HG03439 (cell line): ENCODE measurements around the gene SPATA6.
"Not testable (repeated sequence)": the region's sequence is repeated elsewhere in the genome, so short reads cannot be mapped to it uniquely, and the experiment has no call there.

ENCODE experiments used
- ATAC-seq: cut with Tn5 transposase; IDR thresholded peaks from one replicate; pipeline ENCODE4 v1.9.1; 2021; ENCODE audit warnings: mild to moderate bottlenecking, moderate library complexity; ENCODE audit not compliant: unreplicated experiment

SPATA6 gene

GRCh38 chr1:48471691-48472576 lies at the start of gene SPATA6:
Gene SPATA6 (minus strand): TSS chr1:48472204. CDS start chr1:48472008, 196 bp downstream.
- ATAC-seq = peak; percentile 99

GRCh38 chr1:48519896-48520295 lies 47.9 kb upstream of the SPATA6 start:
- ATAC-seq = not testable (repeated sequence)

GRCh38 chr1:48506870-48507269 lies 34.9 kb upstream of the SPATA6 start:
- no peak for ATAC-seq

GRCh38 chr1:48500541-48501450 lies 28.8 kb upstream of the SPATA6 start:
- no peak for ATAC-seq

- ATAC-seq = no peak
Measured at GRCh38 chr1:48499211-48499735, 27.3 kb upstream of the SPATA6 start.

- peak; percentile 87 for ATAC-seq
Measured at GRCh38 chr1:48498096-48498791, 26.2 kb upstream of the SPATA6 start.

GRCh38 chr1:48495911-48496310 lies 23.9 kb upstream of the SPATA6 start:
- no peak for ATAC-seq

- ATAC-seq = no peak
Measured at GRCh38 chr1:48495166-48495565, 23.2 kb upstream of the SPATA6 start.

GRCh38 chr1:48493970-48494769 lies 22.2 kb upstream of the SPATA6 start:
- no peak for ATAC-seq

- ATAC-seq = no peak
Measured at GRCh38 chr1:48493041-48493440, 21.0 kb upstream of the SPATA6 start.

GRCh38 chr1:48492392-48492791 lies 20.4 kb upstream of the SPATA6 start:
- ATAC-seq = no peak

GRCh38 chr1:48488721-48489120 lies 16.7 kb upstream of the SPATA6 start:
- no peak for ATAC-seq

GRCh38 chr1:48480504-48480903 lies 8.5 kb upstream of the SPATA6 start:
- ATAC-seq = no peak

GRCh38 chr1:48480023-48480422 lies 8.0 kb upstream of the SPATA6 start:
- ATAC-seq = not testable (repeated sequence)

GRCh38 chr1:48472638-48473037 lies 634 bp upstream of the SPATA6 start:
- ATAC-seq = no peak

- no peak for ATAC-seq
Measured at GRCh38 chr1:48470950-48471690, 884 bp downstream of the SPATA6 start.

- ATAC-seq = no peak
Measured at GRCh38 chr1:48470481-48470855, 1.5 kb downstream of the SPATA6 start.

GRCh38 chr1:48469616-48470480 lies 2.2 kb downstream of the SPATA6 start:
- no peak for ATAC-seq
